Kidney (tissue), 14 donors: Measurements from ENCODE around the gene SNAP23. TPM values are rescaled to one million over a fixed set of nuclear protein-coding genes. Genes with fewer than 3 reads are reported as not detected.

Experiments
- DNase-seq, 5 donors: peaks; one replicate each; pipeline ENCODE4 v3.0.0-alpha.2; 2013 to 2020
- FAIRE-seq: peaks from 2 replicates; lab custom pipeline; 2012; peaks lifted over from hg19 to GRCh38; lab: Jason Lieb, UNC
- H3K27ac ChIP-seq, 2 donors: one replicate each; pipeline ENCODE4 v1.7.0; 2013; ENCODE audit warnings: low read depth in 2 of 2, low read length in 2 of 2, inconsistent platforms in 1 of 2
- H3K27me3 ChIP-seq: one replicate; pipeline ENCODE4 v1.7.1; 2013; ENCODE audit warnings: low read length, inconsistent platforms; ENCODE audit not compliant: control insufficient read depth, insufficient read depth
- H3K36me3 ChIP-seq, 3 donors: one replicate each; pipeline versions ENCODE4 v1.7.0 to v1.7.1; 2013; ENCODE audit warnings: low read length in 3 of 3, control low read depth in 1 of 3, inconsistent platforms in 1 of 3; ENCODE audit not compliant: insufficient read depth in 3 of 3, control insufficient read depth in 2 of 3
- H3K4me1 ChIP-seq, 3 donors: one replicate each; pipeline versions ENCODE4 v1.7.0 to v1.7.1; 2013; ENCODE audit warnings: low read length in 3 of 3, inconsistent platforms in 1 of 3, low read depth in 1 of 3; ENCODE audit not compliant: control insufficient read depth in 2 of 3, insufficient read depth in 2 of 3
- H3K4me3 ChIP-seq, 3 donors: one replicate each; pipeline versions ENCODE4 v1.7.0 to v1.8.1; 2013; ENCODE audit warnings: low read length in 3 of 3, control low read depth in 1 of 3, inconsistent platforms in 1 of 3
- H3K9ac ChIP-seq, 3 donors: one replicate each; pipeline versions ENCODE4 v1.7.0 to v1.7.1; 2013; ENCODE audit warnings: low read length in 3 of 3, control low read depth in 1 of 3, inconsistent platforms in 1 of 3
- H3K9me3 ChIP-seq, 3 donors: one replicate each; pipeline versions ENCODE4 v1.7.0 to v1.7.1; 2013; ENCODE audit warnings: low read length in 3 of 3, control low read depth in 1 of 3, inconsistent platforms in 1 of 3; ENCODE audit not compliant: control insufficient read depth in 2 of 3, insufficient read depth in 1 of 3
- intact Hi-C: fragments of 100-400 bp; cut with DNase I; formaldehyde crosslinking; loops from one replicate; pipeline ENCODE4 v1.11.1; 2022
- polyA plus RNA-seq: library from polyadenylated mRNA; stranded (reverse); fragments of 350-450 nt; fragmentation: Illumina TruSeq; extraction: RNeasy Lipid Tissue Mini Kit (QIAGEN cat#74804); gene quantifications from one replicate; pipeline ENCODE4 v1.2.3, GENCODE V29; 2014; ENCODE audit warnings: low read depth, low replicate concordance; ENCODE audit not compliant: insufficient read depth
- total RNA-seq: library from RNA; stranded (reverse); fragmentation: NEBNext Ultra II Directional; extraction: Animal tissue kit (Norgen Biotek cat#: 25700); gene quantifications from one replicate; pipeline ENCODE4 v1.2.1, GENCODE V29; 2021
- TF ChIP-seq, protein P1 (sequence below): IDR thresholded peaks from 3 replicates; pipeline ENCODE4 v1.5.1; 2012; ENCODE audit warnings: mild to moderate bottlenecking, moderate library complexity, borderline replicate concordance; ENCODE audit not compliant: insufficient read depth; ENCODE audit errors: extremely low read depth
- donor health status: control.
- donor health status: control.
- donor health status: control.
- donor health status: control.
- donor health status: control.
- donor health status: DM: yes; HTN: yes; CAD: no.
- donor health status: Normal renal cell carcinoma (clear cell type).

The SNAP23 gene
- total and polyA plus RNA-seq, 2 donors from 2014 or later, result 34.1 to 55.0 TPM

DNA sequence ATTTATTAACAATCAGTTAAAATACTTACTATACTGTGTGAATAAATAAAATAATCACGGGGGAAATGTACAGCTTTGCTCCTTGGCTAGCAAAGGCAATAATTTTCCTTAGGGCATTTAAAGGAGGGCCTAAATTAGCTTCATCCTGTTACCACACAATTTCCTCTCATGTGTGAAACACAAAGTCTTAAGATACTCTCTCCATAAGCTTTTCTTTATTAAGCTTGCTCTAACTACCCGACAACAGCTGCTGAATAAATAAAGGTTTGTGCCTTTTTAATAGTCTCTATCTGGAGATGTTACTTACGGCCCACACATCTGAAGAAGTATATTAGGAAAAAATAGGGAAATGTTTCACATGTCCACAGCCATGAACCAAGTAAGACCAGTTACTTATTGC lies 34.2 kb upstream of the SNAP23 start:
- Histone ChIP-seq H3K27me3 (no peaks in the 10 kb centered on the region), H3K9ac (peak overlapping the region in 1 of 3 donors; percentile 7), H3K4me3 (no peak overlapping the region), H3K9me3 (no peaks in the 10 kb centered on the region), H3K27ac (no peak overlapping the region), H3K4me1 (peaks cover 8 to 9% (median 8%) of the 10 kb centered on the region in 3 donors), H3K36me3 (peaks cover 4 to 10% (median 4%) of the 10 kb centered on the region in 3 donors)
- FAIRE-seq (no peak), DNase-seq (peak in 2 of 5 donors; percentile 16 to 26)
- intact Hi-C loops, result no loop called here
- TF ChIP-seq, protein P1, sequence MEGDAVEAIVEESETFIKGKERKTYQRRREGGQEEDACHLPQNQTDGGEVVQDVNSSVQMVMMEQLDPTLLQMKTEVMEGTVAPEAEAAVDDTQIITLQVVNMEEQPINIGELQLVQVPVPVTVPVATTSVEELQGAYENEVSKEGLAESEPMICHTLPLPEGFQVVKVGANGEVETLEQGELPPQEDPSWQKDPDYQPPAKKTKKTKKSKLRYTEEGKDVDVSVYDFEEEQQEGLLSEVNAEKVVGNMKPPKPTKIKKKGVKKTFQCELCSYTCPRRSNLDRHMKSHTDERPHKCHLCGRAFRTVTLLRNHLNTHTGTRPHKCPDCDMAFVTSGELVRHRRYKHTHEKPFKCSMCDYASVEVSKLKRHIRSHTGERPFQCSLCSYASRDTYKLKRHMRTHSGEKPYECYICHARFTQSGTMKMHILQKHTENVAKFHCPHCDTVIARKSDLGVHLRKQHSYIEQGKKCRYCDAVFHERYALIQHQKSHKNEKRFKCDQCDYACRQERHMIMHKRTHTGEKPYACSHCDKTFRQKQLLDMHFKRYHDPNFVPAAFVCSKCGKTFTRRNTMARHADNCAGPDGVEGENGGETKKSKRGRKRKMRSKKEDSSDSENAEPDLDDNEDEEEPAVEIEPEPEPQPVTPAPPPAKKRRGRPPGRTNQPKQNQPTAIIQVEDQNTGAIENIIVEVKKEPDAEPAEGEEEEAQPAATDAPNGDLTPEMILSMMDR, result no peak

DNA sequence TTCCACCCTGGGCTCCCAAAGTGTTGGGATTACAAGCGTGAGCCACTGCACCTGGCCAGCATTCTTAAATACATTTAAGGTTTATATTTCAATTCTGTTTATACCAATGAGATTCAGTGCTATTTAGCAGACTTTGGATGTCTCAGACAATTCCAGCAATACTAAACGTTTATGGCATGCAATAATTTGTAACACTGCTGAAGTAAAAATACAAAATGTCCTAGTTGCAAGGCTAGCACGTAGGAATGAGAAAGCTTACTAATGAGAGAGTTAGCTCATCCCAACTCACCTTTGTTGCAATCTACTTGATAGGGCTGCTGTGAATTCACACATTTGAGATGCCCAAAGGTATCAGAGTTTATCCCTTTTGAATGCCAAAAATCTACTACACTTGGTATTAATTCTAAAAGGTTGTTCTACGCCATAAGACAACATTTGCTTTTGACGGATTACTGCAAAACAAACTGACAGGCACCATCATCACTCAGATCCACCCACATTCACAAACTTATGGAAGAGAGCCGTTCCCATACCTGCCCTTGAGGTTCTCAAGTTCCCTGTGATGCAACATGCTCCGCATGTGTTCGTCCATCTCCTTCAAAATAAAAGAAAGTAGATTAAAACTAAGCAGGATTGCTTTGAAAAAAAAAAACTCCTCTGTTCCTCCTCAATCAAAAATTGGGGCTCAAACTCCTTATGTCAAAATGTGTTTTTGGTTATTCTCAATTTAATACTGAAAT lies 29.7 kb upstream of the SNAP23 start:
- Histone ChIP-seq H3K9ac (no peak overlapping the region), H3K36me3 (peaks cover 4 to 10% (median 4%) of the 10 kb centered on the region in 3 donors), H3K27me3 (no peaks in the 10 kb centered on the region), H3K4me1 (no peaks in the 10 kb centered on the region), H3K4me3 (no peak overlapping the region), H3K9me3 (no peaks in the 10 kb centered on the region), H3K27ac (no peak overlapping the region)
- TF ChIP-seq, protein P1, result no peak
- DNase-seq (no peak), FAIRE-seq (no peak)
- intact Hi-C loops, result no loop called here

DNA sequence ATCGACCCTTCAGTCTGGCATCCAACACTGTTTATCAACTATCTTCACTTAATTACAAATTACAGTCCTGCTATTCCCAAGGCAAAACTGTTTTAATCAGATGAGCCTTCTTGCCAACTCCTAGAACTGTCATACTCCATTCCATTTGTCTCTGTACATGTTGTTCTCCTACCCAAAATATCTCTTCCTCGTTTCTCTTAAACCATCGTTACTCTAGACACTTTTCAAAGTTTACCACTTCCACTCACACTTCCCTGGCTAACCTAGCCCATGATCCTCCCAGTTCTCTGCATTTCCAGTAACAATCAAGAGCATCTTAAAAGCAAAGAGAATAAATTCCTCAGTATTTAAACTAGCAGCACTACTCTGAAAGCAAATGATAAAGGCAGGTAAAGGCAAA lies 24.4 kb upstream of the SNAP23 start:
- H3K4me1 ChIP-seq, result peaks cover 0 to 5% (median 0%) of the 10 kb centered on the region in 3 donors
- intact Hi-C loops, result no loop called here
- FAIRE-seq (no peak), DNase-seq (no peak)
- no peak overlapping the region for H3K9ac ChIP-seq
- no peaks in the 10 kb centered on the region for H3K27me3 ChIP-seq
- no peaks in the 10 kb centered on the region for H3K36me3 ChIP-seq
- no peak overlapping the region for H3K4me3 ChIP-seq
- H3K27ac ChIP-seq, result no peak overlapping the region
- TF ChIP-seq, protein P1, result no peak
- H3K9me3 ChIP-seq, result no peaks in the 10 kb centered on the region
